Neural crest cell (in vitro differentiated cells): ENCODE results near the gene EYS. TPM values are rescaled to one million over a fixed set of nuclear protein-coding genes. Genes with fewer than 3 reads are reported as not detected.
"Not testable (repeated sequence)": the region's sequence is repeated elsewhere in the genome, so short reads cannot be mapped to it uniquely, and the experiment has no call there.

Source experiments
- DNase-seq: peaks from one replicate; pipeline ENCODE4 v3.0.0; 2021; ENCODE audit warnings: low read depth, mixed read lengths, low spot score
- H3K27ac Mint-ChIP-seq: one replicate; pipeline ENCODE4 v1.8.0; 2021; ENCODE audit warnings: mild to moderate bottlenecking, mixed read lengths; ENCODE audit not compliant: unreplicated experiment
- H3K27me3 Mint-ChIP-seq: 2 replicates; pipeline ENCODE4 v1.8.0; 2021; ENCODE audit warnings: low read depth, mild to moderate bottlenecking, mixed read lengths
- H3K36me3 Mint-ChIP-seq: 2 replicates; pipeline ENCODE4 v1.8.0; 2021; ENCODE audit warnings: low read depth, mild to moderate bottlenecking, mixed read lengths
- H3K4me1 Mint-ChIP-seq: 2 replicates; pipeline ENCODE4 v1.8.0; 2021; ENCODE audit warnings: mixed read lengths
- H3K4me3 Mint-ChIP-seq: one replicate; pipeline ENCODE4 v1.8.0; 2021; ENCODE audit warnings: mild to moderate bottlenecking, mixed read lengths
- H3K9me3 Mint-ChIP-seq: 2 replicates; pipeline ENCODE4 v1.8.0; 2021; ENCODE audit warnings: mixed read lengths
- total RNA-seq: library from RNA; stranded (reverse); gene quantifications from 2 replicates; pipeline ENCODE4 v1.2.1, GENCODE V29; 2021
- TF ChIP-seq, protein P1 (sequence below): fragments of 200-600 bp; sonication (generic); conservative IDR thresholded peaks from 2 replicates; pipeline ENCODE4 v1.5.0; 2021; ENCODE audit warnings: antibody characterized with exemption, mild to moderate bottlenecking

Gene EYS
- total RNA-seq, 1 donor from 2014 or later = 0.40 TPM

DNA sequence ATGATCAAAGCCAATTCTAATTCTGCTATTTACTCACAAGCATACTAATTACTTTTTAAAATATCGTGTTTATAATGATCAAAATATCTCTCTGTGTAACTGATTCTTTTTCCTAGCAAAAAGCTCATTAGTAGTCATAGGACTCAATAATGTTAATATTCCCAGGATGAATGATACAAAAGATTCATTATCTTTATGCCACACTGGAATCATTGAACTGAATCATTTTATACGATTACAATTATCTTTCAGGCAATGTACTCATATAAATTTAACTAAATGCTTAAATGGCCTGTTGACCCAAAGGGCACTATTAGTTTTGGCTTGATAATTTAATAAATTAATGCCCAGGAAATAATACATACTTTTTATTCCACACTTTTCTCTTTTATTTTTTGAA is 96.3 kb downstream of the EYS start:
- no peak overlapping the region for H3K27ac Mint-ChIP-seq

DNA sequence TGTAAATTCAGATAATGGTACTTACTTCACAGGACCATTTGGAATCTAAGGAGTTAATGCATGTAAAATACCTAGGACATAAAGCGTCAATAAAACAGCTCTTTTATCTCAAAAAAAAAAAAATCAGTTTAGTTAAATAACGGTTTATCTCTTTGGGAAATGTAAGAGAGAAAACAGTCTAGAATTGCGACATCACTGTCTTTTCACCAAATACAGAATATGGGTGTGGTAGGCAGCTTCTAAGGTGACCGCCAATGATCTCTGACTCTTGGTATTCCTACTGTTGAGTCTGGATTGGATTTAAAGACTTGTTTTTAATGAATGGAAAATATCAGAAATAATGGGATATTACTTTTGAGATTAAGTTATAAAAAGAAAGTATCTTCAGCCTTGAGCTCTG is 111.5 kb downstream of the EYS start:
- H3K9me3 Mint-ChIP-seq = peaks cover 2% of the 10 kb centered on the region
- H3K4me3 Mint-ChIP-seq = no peak overlapping the region
- H3K27ac Mint-ChIP-seq = no peak overlapping the region
- DNase-seq = no peak
- H3K27me3 Mint-ChIP-seq = no peaks in the 10 kb centered on the region
- H3K36me3 Mint-ChIP-seq = no peaks in the 10 kb centered on the region
- TF ChIP-seq, protein P1, sequence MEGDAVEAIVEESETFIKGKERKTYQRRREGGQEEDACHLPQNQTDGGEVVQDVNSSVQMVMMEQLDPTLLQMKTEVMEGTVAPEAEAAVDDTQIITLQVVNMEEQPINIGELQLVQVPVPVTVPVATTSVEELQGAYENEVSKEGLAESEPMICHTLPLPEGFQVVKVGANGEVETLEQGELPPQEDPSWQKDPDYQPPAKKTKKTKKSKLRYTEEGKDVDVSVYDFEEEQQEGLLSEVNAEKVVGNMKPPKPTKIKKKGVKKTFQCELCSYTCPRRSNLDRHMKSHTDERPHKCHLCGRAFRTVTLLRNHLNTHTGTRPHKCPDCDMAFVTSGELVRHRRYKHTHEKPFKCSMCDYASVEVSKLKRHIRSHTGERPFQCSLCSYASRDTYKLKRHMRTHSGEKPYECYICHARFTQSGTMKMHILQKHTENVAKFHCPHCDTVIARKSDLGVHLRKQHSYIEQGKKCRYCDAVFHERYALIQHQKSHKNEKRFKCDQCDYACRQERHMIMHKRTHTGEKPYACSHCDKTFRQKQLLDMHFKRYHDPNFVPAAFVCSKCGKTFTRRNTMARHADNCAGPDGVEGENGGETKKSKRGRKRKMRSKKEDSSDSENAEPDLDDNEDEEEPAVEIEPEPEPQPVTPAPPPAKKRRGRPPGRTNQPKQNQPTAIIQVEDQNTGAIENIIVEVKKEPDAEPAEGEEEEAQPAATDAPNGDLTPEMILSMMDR = no peak
- H3K4me1 Mint-ChIP-seq = no peaks in the 10 kb centered on the region

More for the DNA sequence above, 96.3 kb downstream of the EYS start:
- no peaks in the 10 kb centered on the region for H3K4me1 Mint-ChIP-seq
- DNase-seq = no peak
- H3K36me3 Mint-ChIP-seq = no peaks in the 10 kb centered on the region
- TF ChIP-seq, protein P1 = no peak
- no peaks in the 10 kb centered on the region for H3K27me3 Mint-ChIP-seq
- H3K9me3 Mint-ChIP-seq = no peaks in the 10 kb centered on the region
- no peak overlapping the region for H3K4me3 Mint-ChIP-seq

DNA sequence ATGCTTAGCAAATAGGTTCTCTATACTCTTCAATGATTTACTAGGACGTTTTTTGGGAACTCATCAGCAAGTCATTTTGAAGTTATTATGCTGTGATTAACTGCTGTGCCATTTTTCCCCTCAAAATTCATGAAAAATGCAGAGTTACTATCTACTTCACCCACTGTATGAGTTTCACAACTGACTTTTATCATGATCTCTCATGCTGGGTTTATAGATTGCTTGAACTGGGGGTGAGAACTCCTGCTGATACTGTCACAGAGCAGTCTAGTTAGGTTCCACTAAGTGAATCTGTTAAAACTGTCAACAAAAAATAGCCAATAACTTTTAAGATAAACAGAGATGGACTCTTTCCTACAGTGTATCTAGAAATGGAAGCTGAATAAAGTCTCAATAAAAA is 136.7 kb downstream of the EYS start:
- no peaks in the 10 kb centered on the region for H3K27me3 Mint-ChIP-seq
- peaks cover 6% of the 10 kb centered on the region for H3K36me3 Mint-ChIP-seq
- TF ChIP-seq, protein P1 = no peak
- no peak overlapping the region for H3K27ac Mint-ChIP-seq
- DNase-seq = no peak
- H3K4me1 Mint-ChIP-seq = no peaks in the 10 kb centered on the region
- H3K9me3 Mint-ChIP-seq = peaks cover 5% of the 10 kb centered on the region
- H3K4me3 Mint-ChIP-seq = no peak overlapping the region

DNA sequence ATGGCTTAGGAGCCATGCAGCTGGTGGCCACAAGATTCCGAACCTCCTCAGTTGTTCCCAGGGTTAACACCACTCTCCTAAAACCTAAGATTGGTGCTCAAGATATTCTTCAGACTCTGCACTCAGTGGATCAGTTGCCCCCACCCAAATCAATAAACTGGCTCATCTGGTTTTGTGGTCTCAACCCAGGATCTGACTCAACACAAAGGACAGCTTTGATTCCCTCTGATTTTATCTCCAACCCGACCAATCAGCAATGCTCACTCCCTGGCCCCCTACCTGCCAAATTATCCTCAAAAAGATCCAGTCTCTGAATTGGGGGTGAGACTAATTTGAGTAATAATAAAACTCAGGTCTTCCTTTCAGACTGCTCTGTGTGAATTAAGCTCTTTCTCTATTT is 137.5 kb downstream of the EYS start:
- Mint-ChIP-seq H3K36me3 (peaks cover 7% of the 10 kb centered on the region), H3K9me3 (peaks cover 7% of the 10 kb centered on the region), H3K4me1 (no peaks in the 10 kb centered on the region), H3K27me3 (no peaks in the 10 kb centered on the region), H3K27ac (no peak overlapping the region), H3K4me3 (no peak overlapping the region)
- DNase-seq = no peak
- TF ChIP-seq, protein P1 = no peak

DNA sequence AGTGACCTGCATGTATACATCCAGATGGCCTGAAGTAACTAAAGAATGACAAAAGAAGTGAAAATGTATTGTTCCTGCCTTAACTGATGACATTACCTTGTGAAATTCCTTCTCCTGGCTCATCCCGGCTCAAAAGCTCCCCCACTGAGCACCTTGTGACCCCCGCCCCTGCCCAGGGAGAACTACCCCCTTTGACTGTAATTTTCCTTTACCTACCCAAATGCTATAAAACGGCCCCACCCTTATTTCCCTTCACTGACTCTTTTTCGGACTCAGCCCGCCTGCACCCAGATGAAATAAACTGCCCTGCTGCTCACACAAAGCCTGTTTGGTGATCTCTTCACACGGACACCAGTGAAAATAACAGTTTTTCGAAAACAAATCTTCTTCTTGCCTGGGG is 138.0 kb downstream of the EYS start:
- H3K4me3 Mint-ChIP-seq, H3K4me1 Mint-ChIP-seq, H3K27me3 Mint-ChIP-seq, H3K9me3 Mint-ChIP-seq, H3K27ac Mint-ChIP-seq, H3K36me3 Mint-ChIP-seq, DNase-seq: not testable (repeated sequence)

DNA sequence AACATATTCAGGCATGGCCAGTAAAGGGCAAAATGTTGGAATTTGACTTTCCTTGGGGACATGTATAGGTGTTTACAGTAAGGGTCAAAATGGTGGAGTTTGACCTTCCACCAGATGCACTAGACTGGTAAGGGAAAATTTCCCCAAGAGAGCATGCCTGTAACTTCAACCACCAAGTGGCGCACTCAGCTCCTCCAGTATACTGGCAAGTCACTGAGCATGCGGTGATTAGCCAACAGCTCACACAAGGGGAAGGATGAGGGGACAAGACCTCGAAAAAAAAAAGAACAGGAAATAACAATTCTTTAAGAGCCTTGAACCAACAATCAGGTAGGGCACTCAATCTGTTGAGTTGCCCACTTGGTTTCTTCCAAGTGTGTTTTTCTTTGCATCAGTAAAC is 140.9 kb downstream of the EYS start:
- Mint-ChIP-seq H3K4me3 (no peak overlapping the region), H3K4me1 (no peaks in the 10 kb centered on the region), H3K9me3 (peaks cover 7% of the 10 kb centered on the region), H3K36me3 (peaks cover 7% of the 10 kb centered on the region), H3K27me3 (no peaks in the 10 kb centered on the region), H3K27ac (no peak overlapping the region)
- DNase-seq = no peak
- TF ChIP-seq, protein P1 = no peak
